K562 (cell line): ENCODE measurements around the gene TNFAIP8L1. TPM values are rescaled to one million over a fixed set of nuclear protein-coding genes. Genes with fewer than 3 reads are reported as not detected.

Source experiments
- ATF1 ChIP-seq, 2 experiments: fragments of 450-650 bp in 1 of 2; IDR thresholded peaks; 2 replicates each; pipeline ENCODE4 v1.6.1; 2016; ENCODE audit warnings: missing compliant biosample characterization in 1 of 2, missing genetic modification characterization in 1 of 2
- BRF2 ChIP-seq: IDR thresholded peaks from 3 replicates; pipeline ENCODE4 v1.6.1; 2011; ENCODE audit warnings: borderline replicate concordance, mild to moderate bottlenecking; ENCODE audit not compliant: insufficient read length, insufficient read depth
- CREB3L1 ChIP-seq: fragments of 450-650 bp; IDR thresholded peaks from 2 replicates; pipeline ENCODE4 v1.6.1; 2014; ENCODE audit warnings: low read depth, mild to moderate bottlenecking, moderate library complexity, borderline replicate concordance
- ETV1 ChIP-seq: fragments of 450-650 bp; conservative IDR thresholded peaks from 2 replicates; pipeline ENCODE4 v1.6.1; 2016; ENCODE audit warnings: missing genetic modification characterization, control low read depth, low read depth, missing compliant biosample characterization
- FIP1L1 ChIP-seq: fragments of 200-400 bp; formaldehyde crosslinking; IDR thresholded peaks from 2 replicates; pipeline ENCODE4 v1.6.1; 2018; ENCODE audit warnings: mild to moderate bottlenecking, low read depth, low read length; ENCODE audit not compliant: poor library complexity, severe bottlenecking
- MNT ChIP-seq, 2 experiments: fragments of 450-650 bp; conservative IDR thresholded peaks; 2 replicates each; pipeline ENCODE4 v1.6.1; 2017; ENCODE audit warnings: mild to moderate bottlenecking in 2 of 2, moderate library complexity in 2 of 2
- MXD1 ChIP-seq: fragments of 250-450 bp; sonication (Bioruptor Pico); IDR thresholded peaks from 2 replicates; pipeline ENCODE4 v1.8.0; 2021; ENCODE audit warnings: borderline replicate concordance, mild to moderate bottlenecking, moderate library complexity; ENCODE audit not compliant: poor library complexity, severe bottlenecking
- MXI1 ChIP-seq: IDR thresholded peaks from 2 replicates; pipeline ENCODE4 v1.6.1; 2011; ENCODE audit warnings: low read depth, mild to moderate bottlenecking, improper control_type of control experiment, low read length
- polyA plus RNA-seq, 8 experiments: library from polyadenylated mRNA; depleted of rRNA in 4 of 8; stranded (reverse) in 5 of 8; unstranded in 3 of 8; fragments of >200 nt; fragmentation: Nextera tagmentation in 2 of 8; fragmentation: Illumina TruSeq in 1 of 8; extraction: Ambion mirVana in 2 of 8; extraction: Trizol in 1 of 8; gene quantifications; 2 replicates each; pipeline versions ENCODE4 v1.2.1 to v1.2.3, GENCODE V29; 2011 to 2014; ENCODE audit warnings: inconsistent platforms in 1 of 8, missing spikeins in 1 of 8
- total RNA-seq, 7 experiments: library from RNA; depleted of rRNA in 6 of 7; stranded (reverse); fragments of >200 nt in 6 of 7; fragmentation: Illumina TruSeq in 2 of 7; extraction: Trizol in 2 of 7; gene quantifications; 2 replicates each; pipeline versions ENCODE4 v1.2.1 to v1.2.3, GENCODE V29; 2011 to 2021; ENCODE audit warnings: low replicate concordance in 1 of 7
- TF ChIP-seq, protein P1 (sequence below): sonication (generic); formaldehyde crosslinking; IDR thresholded peaks from 2 replicates; pipeline ENCODE4 v1.8.0; 2022; ENCODE audit warnings: mild to moderate bottlenecking, missing genetic modification reagents
- TF ChIP-seq, protein P2 (sequence below): sonication (generic); formaldehyde crosslinking; IDR thresholded peaks from 2 replicates; pipeline ENCODE4 v1.8.1; 2022; ENCODE audit warnings: missing genetic modification reagents

The TNFAIP8L1 gene
- total and polyA plus RNA-seq, 9 of the 15 experiments (the other 6 are each of a cell fraction or from before 2014, with no cell fraction given): 0.69 to 9.3 (median 4.9) TPM

DNA sequence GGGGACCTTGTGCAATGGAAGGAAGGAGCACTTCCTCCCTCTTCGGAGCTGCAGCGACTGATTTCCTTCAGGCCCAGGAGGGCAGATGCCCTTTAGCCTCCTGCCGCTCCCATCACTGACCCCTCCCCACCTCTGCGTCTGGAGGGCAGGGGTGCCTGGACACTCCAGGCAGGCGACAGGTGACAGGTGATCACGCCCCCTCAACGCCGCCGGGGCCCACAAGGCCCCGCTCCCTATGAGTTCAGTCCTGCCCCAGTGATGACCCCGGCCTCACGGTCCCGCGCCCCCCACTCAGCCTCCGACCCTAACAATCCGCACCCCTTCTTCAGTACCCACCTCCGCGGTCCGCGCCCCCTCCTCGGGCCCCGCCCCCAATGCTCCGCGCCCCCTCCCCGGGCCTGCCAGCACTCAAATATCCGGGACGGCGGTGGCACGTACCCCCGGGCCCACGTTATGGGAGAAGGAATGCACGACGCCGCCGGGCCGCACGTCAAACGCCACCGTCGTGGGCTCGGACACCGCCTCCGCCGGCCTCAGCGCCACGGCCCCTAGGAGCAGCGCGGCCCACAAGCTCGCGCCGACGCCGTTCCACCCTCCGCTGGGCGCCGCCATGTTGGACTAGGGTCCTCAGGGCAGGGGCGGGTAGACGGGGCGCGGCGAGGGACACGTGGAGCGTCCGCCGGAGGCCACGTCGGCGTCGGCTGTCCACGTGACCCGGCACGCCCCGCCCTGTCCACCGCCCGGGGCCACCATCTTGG lies 30.6 kb downstream of the TNFAIP8L1 start, which contains the start of gene MYDGF (continued):
- peak; percentile 93 for TF ChIP-seq MXD1 (CRISPR knock-in tag)
- no peak for TF ChIP-seq BRF2
- no peak for TF ChIP-seq ETV1
- peak; percentile 94 for TF ChIP-seq MXI1
- TF ChIP-seq MNT (conservative IDR thresholded peaks at IDR 0.05): peak; percentile 95 to 98
- TF ChIP-seq, protein P1, sequence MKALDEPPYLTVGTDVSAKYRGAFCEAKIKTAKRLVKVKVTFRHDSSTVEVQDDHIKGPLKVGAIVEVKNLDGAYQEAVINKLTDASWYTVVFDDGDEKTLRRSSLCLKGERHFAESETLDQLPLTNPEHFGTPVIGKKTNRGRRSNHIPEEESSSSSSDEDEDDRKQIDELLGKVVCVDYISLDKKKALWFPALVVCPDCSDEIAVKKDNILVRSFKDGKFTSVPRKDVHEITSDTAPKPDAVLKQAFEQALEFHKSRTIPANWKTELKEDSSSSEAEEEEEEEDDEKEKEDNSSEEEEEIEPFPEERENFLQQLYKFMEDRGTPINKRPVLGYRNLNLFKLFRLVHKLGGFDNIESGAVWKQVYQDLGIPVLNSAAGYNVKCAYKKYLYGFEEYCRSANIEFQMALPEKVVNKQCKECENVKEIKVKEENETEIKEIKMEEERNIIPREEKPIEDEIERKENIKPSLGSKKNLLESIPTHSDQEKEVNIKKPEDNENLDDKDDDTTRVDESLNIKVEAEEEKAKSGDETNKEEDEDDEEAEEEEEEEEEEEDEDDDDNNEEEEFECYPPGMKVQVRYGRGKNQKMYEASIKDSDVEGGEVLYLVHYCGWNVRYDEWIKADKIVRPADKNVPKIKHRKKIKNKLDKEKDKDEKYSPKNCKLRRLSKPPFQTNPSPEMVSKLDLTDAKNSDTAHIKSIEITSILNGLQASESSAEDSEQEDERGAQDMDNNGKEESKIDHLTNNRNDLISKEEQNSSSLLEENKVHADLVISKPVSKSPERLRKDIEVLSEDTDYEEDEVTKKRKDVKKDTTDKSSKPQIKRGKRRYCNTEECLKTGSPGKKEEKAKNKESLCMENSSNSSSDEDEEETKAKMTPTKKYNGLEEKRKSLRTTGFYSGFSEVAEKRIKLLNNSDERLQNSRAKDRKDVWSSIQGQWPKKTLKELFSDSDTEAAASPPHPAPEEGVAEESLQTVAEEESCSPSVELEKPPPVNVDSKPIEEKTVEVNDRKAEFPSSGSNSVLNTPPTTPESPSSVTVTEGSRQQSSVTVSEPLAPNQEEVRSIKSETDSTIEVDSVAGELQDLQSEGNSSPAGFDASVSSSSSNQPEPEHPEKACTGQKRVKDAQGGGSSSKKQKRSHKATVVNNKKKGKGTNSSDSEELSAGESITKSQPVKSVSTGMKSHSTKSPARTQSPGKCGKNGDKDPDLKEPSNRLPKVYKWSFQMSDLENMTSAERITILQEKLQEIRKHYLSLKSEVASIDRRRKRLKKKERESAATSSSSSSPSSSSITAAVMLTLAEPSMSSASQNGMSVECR: peak; percentile 93
- TF ChIP-seq ATF1 (CRISPR knock-in tag; IDR thresholded peaks at IDR 0.05): peak; percentile 58
- TF ChIP-seq ATF1 (tag; IDR thresholded peaks at IDR 0.05): peak; percentile 79
- peak; percentile 50 for TF ChIP-seq FIP1L1
- peak; percentile 89 for TF ChIP-seq CREB3L1
- TF ChIP-seq, protein P2, sequence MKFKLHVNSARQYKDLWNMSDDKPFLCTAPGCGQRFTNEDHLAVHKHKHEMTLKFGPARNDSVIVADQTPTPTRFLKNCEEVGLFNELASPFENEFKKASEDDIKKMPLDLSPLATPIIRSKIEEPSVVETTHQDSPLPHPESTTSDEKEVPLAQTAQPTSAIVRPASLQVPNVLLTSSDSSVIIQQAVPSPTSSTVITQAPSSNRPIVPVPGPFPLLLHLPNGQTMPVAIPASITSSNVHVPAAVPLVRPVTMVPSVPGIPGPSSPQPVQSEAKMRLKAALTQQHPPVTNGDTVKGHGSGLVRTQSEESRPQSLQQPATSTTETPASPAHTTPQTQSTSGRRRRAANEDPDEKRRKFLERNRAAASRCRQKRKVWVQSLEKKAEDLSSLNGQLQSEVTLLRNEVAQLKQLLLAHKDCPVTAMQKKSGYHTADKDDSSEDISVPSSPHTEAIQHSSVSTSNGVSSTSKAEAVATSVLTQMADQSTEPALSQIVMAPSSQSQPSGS (CRISPR knock-in tag): 0 out of 2 replicates have a peak, but pooled peaks have one; percentile 20
